ENCODE results near the gene HRH3. TPM values are rescaled to one million over a fixed set of nuclear protein-coding genes. Genes with fewer than 3 reads are reported as not detected.

The HRH3 gene
- total RNA-seq, 3 donors from 2014 or later = 0.09 TPM; not detected in 2

DNA sequence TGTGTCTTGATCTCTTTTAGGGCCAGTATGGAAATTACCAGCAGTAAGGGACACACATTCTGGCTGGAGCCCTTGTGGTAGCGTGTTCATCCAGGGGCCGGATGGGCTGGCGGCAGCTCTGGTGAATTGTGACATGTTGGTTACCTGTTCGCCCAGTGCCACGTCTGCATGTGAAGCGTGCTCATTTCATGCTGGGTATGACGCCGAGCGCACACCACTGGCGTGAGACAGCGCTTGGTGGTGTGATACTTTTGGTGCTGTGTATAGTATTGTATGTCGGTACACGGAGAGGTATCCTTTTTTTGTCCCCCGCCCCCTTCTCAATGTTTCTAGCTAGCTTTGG is 40.9 kb downstream of the HRH3 start:
- intact Hi-C loops (cut with DNase I, micrococcal nuclease) = no loop called here
- peaks cover 12% of the 10 kb centered on the region for H3K4me1 ChIP-seq (ENCODE audit: low read depth)
- no peaks in the 10 kb centered on the region for H3K9me3 ChIP-seq
- no peak overlapping the region for H3K4me3 ChIP-seq
- no peak for TF ChIP-seq CTCF (IDR thresholded peaks at IDR 0.05)
- no peaks in the 10 kb centered on the region for H3K36me3 ChIP-seq (ENCODE audit: low read depth)
- DNase-seq (peak in 1 of 3 donors; percentile 29), ATAC-seq (no peak)

- ATAC-seq = no peak
- peak in 1 of 3 donors; percentile 26 for DNase-seq
- Histone ChIP-seq H3K4me1 (ENCODE audit: low read depth) (peaks cover 6% of the 10 kb centered on the region), H3K9me3 (no peaks in the 10 kb centered on the region), H3K4me3 (no peak overlapping the region), H3K36me3 (ENCODE audit: low read depth) (no peaks in the 10 kb centered on the region)
- no peak for TF ChIP-seq CTCF (IDR thresholded peaks at IDR 0.05)
- intact Hi-C loops (cut with DNase I, micrococcal nuclease) = no loop called here
These were observed 41.5 kb downstream of the HRH3 start for GRCh38 chr20:62178316-62179161.

- peaks cover 3% of the 10 kb centered on the region for H3K4me1 ChIP-seq (ENCODE audit: low read depth)
- TF ChIP-seq CTCF (IDR thresholded peaks at IDR 0.05) = no peak
- intact Hi-C loops (cut with DNase I, micrococcal nuclease) = no loop called here
- no peaks in the 10 kb centered on the region for H3K9me3 ChIP-seq
- H3K4me3 ChIP-seq = no peak overlapping the region
- peak in 1 of 3 donors; percentile 12 for DNase-seq
- ATAC-seq = no peak
- H3K36me3 ChIP-seq (ENCODE audit: low read depth) = no peaks in the 10 kb centered on the region
These were observed 42.8 kb downstream of the HRH3 start for GRCh38 chr20:62177307-62177706.

DNA sequence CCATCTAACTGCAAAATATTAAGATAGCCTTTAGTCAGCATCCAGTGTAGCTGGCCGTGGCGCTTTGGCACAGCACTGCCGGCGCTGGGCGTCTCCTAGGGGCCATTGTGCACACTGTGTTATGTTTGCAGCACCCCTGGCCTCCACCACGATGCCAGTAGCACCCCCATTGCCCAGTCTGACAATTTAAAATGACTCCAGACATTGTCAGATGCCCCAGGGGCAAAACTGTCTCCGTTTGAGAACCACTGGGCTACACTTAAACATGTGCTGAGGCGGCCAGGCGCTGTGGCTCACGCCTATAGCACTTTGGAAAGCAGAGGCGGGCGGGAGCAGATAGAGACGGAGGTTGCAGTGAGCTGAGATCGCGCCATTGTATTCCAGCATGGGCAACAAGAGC is 43.2 kb downstream of the HRH3 start:
- H3K4me1 ChIP-seq (ENCODE audit: low read depth) = no peaks in the 10 kb centered on the region
- ATAC-seq (no peak), DNase-seq (peak in 1 of 3 donors; percentile 25)
- TF ChIP-seq CTCF (IDR thresholded peaks at IDR 0.05) = no peak
- H3K4me3 ChIP-seq = no peak overlapping the region
- no peaks in the 10 kb centered on the region for H3K36me3 ChIP-seq (ENCODE audit: low read depth)
- H3K9me3 ChIP-seq = no peaks in the 10 kb centered on the region
- intact Hi-C loops (cut with DNase I, micrococcal nuclease) = no loop called here

DNA sequence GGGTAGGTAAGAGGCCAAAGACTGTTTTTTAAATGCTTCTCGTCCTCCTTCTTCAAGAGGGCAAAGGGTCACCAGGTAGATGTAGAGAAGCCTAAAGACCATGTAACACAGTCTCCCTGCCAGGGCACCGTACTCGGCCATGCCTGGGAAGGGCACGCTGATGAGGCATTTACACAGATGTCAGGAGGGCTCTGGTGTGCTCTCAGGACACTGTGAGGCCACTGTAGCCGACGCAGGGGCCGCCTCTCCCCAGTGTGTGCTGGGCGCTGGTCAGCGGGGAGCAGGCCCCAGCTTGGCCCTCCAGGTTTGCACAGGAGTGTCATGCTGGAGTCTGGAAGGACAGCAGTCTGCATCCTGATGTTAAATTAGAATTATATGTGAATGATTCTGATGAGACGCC is 44.4 kb downstream of the HRH3 start:
- DNase-seq (peak in 1 of 3 donors; percentile 15), ATAC-seq (no peak)
- Histone ChIP-seq H3K36me3 (ENCODE audit: low read depth) (no peaks in the 10 kb centered on the region), H3K4me3 (no peak overlapping the region), H3K9me3 (no peaks in the 10 kb centered on the region), H3K4me1 (ENCODE audit: low read depth) (no peaks in the 10 kb centered on the region)
- no peak for TF ChIP-seq CTCF (IDR thresholded peaks at IDR 0.05)
- intact Hi-C loops (cut with DNase I, micrococcal nuclease) = no loop called here

All from mucosa of descending colon (tissue), 3 donors.